Adrenal gland (tissue), 12 donors: ENCODE measurements around the gene ANO7. TPM values are rescaled to one million over a fixed set of nuclear protein-coding genes. Genes with fewer than 3 reads are reported as not detected.

Source experiments
- DNase-seq, 7 donors: peaks; one replicate each; pipeline ENCODE4 v3.0.0-alpha.2; 2019 to 2020
- H3K27ac ChIP-seq, 5 donors: fragments of 200-600 bp; sonication (generic) in 4 of 5; 1 replicate in 3 of 5; 2 replicates in 2 of 5; pipeline versions ENCODE4 v1.5.1 to v1.8.0; 2016 to 2020; ENCODE audit warnings: mild to moderate bottlenecking in 1 of 5
- H3K27me3 ChIP-seq: fragments of 200-600 bp; 2 replicates; pipeline ENCODE4 v1.8.0; 2021
- H3K36me3 ChIP-seq, 2 donors: fragments of 200-600 bp; replicated peaks in 1 of 2; 1 replicate in 1 of 2; 2 replicates in 1 of 2; pipeline versions ENCODE4 v1.5.1 to v1.8.0; 2018 to 2022
- H3K4me1 ChIP-seq, 2 donors: fragments of 200-600 bp; replicated peaks in 1 of 2; 1 replicate in 1 of 2; 2 replicates in 1 of 2; pipeline versions ENCODE4 v1.5.1 to v1.8.0; 2018 to 2021
- H3K4me3 ChIP-seq, 4 donors: fragments of 200-600 bp; sonication (generic) in 3 of 4; one replicate each; pipeline ENCODE4 v1.5.1; 2016 to 2018
- H3K9me3 ChIP-seq, 3 donors: fragments of 200-600 bp; sonication (generic) in 1 of 3; replicated peaks in 1 of 3; 1 replicate in 2 of 3; 2 replicates in 1 of 3; pipeline versions ENCODE4 v1.5.1 to v1.8.0; 2016 to 2021
- POLR2A ChIP-seq, 2 donors: fragments of 450-650 bp; IDR thresholded peaks; one replicate each; pipeline ENCODE4 v1.6.1; 2017; ENCODE audit warnings: antibody characterized with exemption in 2 of 2, mild to moderate bottlenecking in 2 of 2, moderate library complexity in 1 of 2
- WGBS, 4 donors: extraction: QIAGEN DNeasy Blood & Tissue Kit in 2 of 4; methylation state at CpG; one replicate each; pipeline versions ENCODE4 v1.1.5 to v1.1.7; 2013 to 2017; 5-methylcytosine and 5-hydroxymethylcytosine counted together
- intact Hi-C, 2 donors: fragments of 100-400 bp; cut with DNase I; formaldehyde crosslinking; loops; one replicate each; pipeline versions ENCODE4 v1.14.1 to v1.15.0; 2022 to 2023
- polyA plus RNA-seq, 3 donors: library from polyadenylated mRNA; stranded (reverse); fragments of 200-250 nt in 2 of 3; fragments of 350-450 nt in 1 of 3; fragmentation: Illumina TruSeq in 1 of 3; extraction: RNeasy Lipid Tissue Mini Kit (QIAGEN cat#74804) in 1 of 3; gene quantifications; one replicate each; pipeline ENCODE4 v1.2.3, GENCODE V29; 2013 to 2014
- total RNA-seq, 9 donors: library from RNA; depleted of rRNA in 4 of 9; stranded (reverse); fragments of >200 nt in 4 of 9; fragments of 120-200 nt in 1 of 9; fragmentation: NEBNext Ultra II Directional in 1 of 9; extraction: Animal tissue kit (Norgen Biotek cat#: 25700) in 1 of 9; gene quantifications; one replicate each; pipeline versions ENCODE4 v1.1.0 to v1.2.4, GENCODE V29; 2013 to 2023
- TF ChIP-seq, protein P1 (sequence below), 6 experiments: fragments of 450-650 bp in 4 of 6; fragments of 200-600 bp in 2 of 6; sonication (generic) in 1 of 6; IDR thresholded peaks; 1 replicate in 5 of 6; 2 replicates in 1 of 6; pipeline versions ENCODE4 v1.5.1 to v1.8.0; 2016 to 2021; ENCODE audit warnings: antibody characterized with exemption in 6 of 6, mild to moderate bottlenecking in 2 of 6, moderate library complexity in 1 of 6
- donor health status: healthy with polysubstance abuse.
- donor health status: Bipolar disorder and iron deficiency.
- donor health status: DM: yes; HTN: yes; CAD: no.
- donor health status: DM: no; HTN: no; CAD: no.
- donor health status: DM: no; HTN: no; CAD: no.
- donor health status: DM: yes; HTN: yes; CAD: no.

ANO7 gene
- total and polyA plus RNA-seq, 12 donors: 0.48 to 5.1 (median 1.8) TPM

DNA sequence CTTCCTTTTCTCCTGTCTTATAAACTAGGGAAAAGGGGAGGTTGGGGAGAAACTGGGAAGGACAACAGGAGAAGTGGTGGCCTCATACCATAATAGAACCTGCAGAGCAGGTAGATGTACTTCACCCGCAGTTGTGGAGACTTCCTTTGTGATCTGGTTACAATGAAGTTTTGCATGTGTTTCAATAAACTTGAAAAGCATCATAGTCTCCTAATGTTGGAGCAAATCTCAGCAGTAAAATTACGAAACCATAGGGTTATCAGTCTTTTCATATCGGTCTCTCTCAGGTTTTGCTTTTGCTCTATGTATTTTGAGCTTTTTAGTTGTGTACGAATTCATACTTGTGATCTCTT lies 30.5 kb downstream of the ANO7 start:
- Histone ChIP-seq H3K4me3 (peak overlapping the region in 1 of 4 donors; percentile 95), H3K27me3 (no peaks in the 10 kb centered on the region), H3K27ac (peak overlapping the region in 1 of 5 donors; percentile 71), H3K4me1 (peaks cover 15 to 17% of the 10 kb centered on the region in 2 donors), H3K36me3 (no peaks in the 10 kb centered on the region), H3K9me3 (no peaks in the 10 kb centered on the region)
- TF ChIP-seq POLR2A (IDR thresholded peaks at IDR 0.05): no peak
- TF ChIP-seq, protein P1, sequence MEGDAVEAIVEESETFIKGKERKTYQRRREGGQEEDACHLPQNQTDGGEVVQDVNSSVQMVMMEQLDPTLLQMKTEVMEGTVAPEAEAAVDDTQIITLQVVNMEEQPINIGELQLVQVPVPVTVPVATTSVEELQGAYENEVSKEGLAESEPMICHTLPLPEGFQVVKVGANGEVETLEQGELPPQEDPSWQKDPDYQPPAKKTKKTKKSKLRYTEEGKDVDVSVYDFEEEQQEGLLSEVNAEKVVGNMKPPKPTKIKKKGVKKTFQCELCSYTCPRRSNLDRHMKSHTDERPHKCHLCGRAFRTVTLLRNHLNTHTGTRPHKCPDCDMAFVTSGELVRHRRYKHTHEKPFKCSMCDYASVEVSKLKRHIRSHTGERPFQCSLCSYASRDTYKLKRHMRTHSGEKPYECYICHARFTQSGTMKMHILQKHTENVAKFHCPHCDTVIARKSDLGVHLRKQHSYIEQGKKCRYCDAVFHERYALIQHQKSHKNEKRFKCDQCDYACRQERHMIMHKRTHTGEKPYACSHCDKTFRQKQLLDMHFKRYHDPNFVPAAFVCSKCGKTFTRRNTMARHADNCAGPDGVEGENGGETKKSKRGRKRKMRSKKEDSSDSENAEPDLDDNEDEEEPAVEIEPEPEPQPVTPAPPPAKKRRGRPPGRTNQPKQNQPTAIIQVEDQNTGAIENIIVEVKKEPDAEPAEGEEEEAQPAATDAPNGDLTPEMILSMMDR (IDR thresholded peaks at IDR 0.05): no peak
- 33 to 40% (median 36%) methylated on average over 4 of the region's 4 CpGs for WGBS, 4 donors
- intact Hi-C loops: loop anchor here in 1 of 2 donors (10.0 kb wide), 1 partner anchor 364 kb away; no protein-coding TSS in a partner anchor
- no peak for DNase-seq

DNA sequence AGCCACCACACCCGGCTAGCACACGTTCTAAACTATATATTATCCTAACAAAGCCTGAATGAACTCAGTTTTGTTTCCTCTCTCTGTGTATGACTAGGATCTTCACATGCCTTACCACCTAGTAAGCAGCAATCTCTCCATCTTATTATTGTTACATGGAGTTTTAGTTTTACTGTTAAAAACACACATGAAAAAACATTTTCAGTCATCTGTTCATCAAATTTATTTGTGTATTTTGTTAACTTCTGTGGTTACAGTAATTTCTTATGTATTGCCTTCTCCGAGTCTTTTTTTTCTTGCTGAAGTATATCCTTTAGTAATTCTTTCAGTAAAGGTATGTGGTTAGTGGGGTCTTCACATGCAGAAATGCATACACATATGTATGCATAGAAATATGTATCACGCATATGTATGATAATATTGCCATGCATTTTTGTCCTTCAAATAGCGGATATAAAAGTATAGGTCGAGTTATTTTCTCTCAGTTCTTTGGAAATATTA lies 31.4 kb downstream of the ANO7 start:
- Histone ChIP-seq H3K4me1 (peaks cover 18 to 25% of the 10 kb centered on the region in 2 donors), H3K4me3 (no peak overlapping the region), H3K27ac (no peak overlapping the region), H3K36me3 (no peaks in the 10 kb centered on the region), H3K9me3 (no peaks in the 10 kb centered on the region), H3K27me3 (no peaks in the 10 kb centered on the region)
- DNase-seq: no peak
- no peak for TF ChIP-seq POLR2A (IDR thresholded peaks at IDR 0.05)
- TF ChIP-seq, protein P1 (IDR thresholded peaks at IDR 0.05): no peak
- 82 to 97% (median 91%) methylated on average over 6 of the region's 6 CpGs for WGBS, 4 donors
- intact Hi-C loops: loop anchor here in 1 of 2 donors (10.0 kb wide), 1 partner anchor 365 kb away; no protein-coding TSS in a partner anchor

DNA sequence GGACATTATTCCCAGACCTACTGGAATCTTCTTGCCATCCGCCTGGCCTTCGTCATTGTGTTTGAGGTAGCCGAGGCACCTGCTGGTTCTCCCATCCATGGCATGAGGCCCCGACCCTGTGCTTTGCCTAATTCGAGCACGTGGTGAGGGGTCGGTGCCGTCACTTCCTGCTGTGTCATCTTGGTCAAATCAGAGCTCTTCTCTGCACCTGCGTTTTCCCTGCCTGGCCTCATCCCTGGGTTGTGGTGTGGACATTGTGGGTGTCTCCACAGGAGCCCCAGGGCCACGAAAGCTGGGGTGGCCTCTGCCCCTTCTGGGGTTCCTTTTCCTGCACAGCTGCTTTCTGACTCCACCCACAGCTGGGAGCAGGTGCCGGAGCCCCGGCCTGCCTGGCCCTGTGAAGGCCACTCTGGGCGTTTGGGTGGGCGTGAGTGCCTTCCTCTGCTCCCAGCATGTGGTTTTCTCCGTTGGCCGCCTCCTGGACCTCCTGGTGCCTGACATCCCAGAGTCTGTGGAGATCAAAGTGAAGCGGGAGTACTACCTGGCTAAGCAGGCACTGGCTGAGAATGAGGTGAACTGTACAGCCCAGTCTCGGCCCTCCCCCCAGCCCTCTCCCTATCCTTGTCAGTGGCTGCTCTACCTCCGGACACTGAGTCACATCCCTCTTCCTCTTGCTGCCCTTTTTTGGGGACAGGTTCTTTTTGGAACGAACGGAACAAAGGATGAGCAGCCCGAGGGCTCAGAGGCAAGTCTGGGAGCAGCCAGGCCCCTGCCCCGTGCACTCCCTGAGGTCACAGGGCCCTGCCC lies 34.9 kb downstream of the ANO7 start:
- DNase-seq: peak in 3 of 7 donors; percentile 41 to 54 (median 43)
- Histone ChIP-seq H3K27me3 (no peaks in the 10 kb centered on the region), H3K4me3 (no peak overlapping the region), H3K4me1 (peaks cover 17 to 24% of the 10 kb centered on the region in 2 donors), H3K36me3 (peaks cover 0 to 23% of the 10 kb centered on the region in 2 donors), H3K9me3 (no peaks in the 10 kb centered on the region), H3K27ac (peak overlapping the region in 2 of 5 donors; percentile 54 to 74)
- 44 to 59% (median 53%) methylated on average over 9 to 23 of the region's 23 CpGs for WGBS, 4 donors
- intact Hi-C loops: no loop called here
- TF ChIP-seq POLR2A (IDR thresholded peaks at IDR 0.05): no peak
- TF ChIP-seq, protein P1 (IDR thresholded peaks at IDR 0.05): no peak

DNA sequence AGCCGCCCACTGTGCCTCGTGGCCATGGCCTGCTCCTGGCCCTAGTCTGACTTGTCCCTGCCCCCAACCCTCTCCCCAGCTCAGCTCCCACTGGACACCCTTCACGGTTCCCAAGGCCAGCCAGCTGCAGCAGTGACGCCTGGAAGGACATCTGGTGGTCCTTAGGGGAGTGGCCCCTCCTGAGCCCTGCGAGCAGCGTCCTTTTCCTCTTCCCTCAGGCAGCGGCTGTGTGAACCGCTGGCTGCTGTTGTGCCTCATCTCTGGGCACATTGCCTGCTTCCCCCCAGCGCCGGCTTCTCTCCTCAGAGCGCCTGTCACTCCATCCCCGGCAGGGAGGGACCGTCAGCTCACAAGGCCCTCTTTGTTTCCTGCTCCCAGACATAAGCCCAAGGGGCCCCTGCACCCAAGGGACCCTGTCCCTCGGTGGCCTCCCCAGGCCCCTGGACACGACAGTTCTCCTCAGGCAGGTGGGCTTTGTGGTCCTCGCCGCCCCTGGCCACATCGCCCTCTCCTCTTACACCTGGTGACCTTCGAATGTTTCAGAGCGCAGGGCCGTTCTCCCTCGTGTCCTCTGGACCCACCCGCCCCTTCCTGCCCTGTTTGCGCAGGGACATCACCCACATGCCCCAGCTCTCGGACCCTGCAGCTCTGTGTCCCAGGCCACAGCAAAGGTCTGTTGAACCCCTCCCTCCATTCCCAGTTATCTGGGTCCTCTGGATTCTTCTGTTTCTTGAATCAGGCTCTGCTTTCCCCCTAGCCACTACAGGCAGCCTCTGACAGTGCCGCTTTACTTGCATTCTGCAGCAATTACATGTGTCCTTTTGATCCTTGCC lies 35.8 kb downstream of the ANO7 start:
- TF ChIP-seq POLR2A (IDR thresholded peaks at IDR 0.05): no peak
- TF ChIP-seq, protein P1 (IDR thresholded peaks at IDR 0.05): no peak
- Histone ChIP-seq H3K27ac (peak overlapping the region in 2 of 5 donors; percentile 54 to 74), H3K9me3 (no peaks in the 10 kb centered on the region), H3K4me3 (no peak overlapping the region), H3K36me3 (peaks cover 0 to 32% of the 10 kb centered on the region in 2 donors), H3K4me1 (peaks cover 12 to 22% of the 10 kb centered on the region in 2 donors), H3K27me3 (no peaks in the 10 kb centered on the region)
- DNase-seq: peak; percentile 51 to 81 (median 71)
- intact Hi-C loops: no loop called here
- WGBS, 4 donors: 28 to 39% (median 33%) methylated on average over 19 to 26 of the region's 26 CpGs
